Measurements from ENCODE around the gene CCNE1. TPM values are rescaled to one million over a fixed set of nuclear protein-coding genes. Genes with fewer than 3 reads are reported as not detected.

The CCNE1 gene
- total and polyA plus RNA-seq, 4 donors, result 0.49 to 1.6 (median 0.84) TPM

DNA sequence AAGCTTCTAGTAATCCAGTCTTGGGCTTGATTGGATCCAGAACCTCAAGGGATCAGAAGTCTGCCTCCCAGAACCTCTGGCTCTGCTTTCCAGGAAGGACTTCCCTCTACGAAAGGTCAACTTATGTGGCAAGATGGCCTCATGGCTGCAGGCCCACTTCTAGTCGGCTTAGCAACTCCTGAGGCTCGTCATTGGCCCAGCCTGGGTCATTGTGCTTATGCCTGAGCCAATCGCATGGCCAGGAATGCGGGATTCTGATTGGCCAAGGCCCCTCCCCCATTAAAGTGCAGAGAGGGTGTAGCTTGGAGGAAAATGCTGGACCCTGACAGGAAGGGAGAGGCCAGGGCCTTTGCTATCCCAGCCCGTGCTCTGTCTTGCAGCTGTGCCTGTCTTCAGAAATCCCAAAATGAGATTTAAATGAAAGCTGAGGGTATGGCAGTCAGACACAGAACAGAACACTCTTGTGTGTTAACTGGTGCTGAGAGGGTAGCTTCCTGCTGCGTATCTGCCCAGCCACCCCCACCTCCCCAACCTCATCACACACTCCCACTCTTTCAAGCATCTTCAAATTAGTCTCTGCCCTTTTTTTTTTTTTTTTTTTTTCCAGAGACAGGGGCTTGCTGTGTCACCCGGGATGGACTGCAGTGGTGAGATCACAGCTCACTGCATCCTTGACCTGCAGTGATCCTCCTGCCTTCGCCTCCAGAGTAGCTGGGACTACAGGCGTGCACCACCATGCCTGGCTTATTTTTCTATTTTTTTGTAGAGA is 5.5 kb upstream of the CCNE1 start:
- intact Hi-C loops (cut with DNase I), result no loop called here
- H3K4me1 ChIP-seq (ENCODE audit: control insufficient read depth in 1 of 2, insufficient read depth in 2 of 2, low read length in 2 of 2), result no peaks in the 10 kb centered on the region
- DNase-seq (peak; percentile 68 to 81), ATAC-seq (ENCODE audit: low FRiP score) (peak; percentile 68)
- no peak overlapping the region for H3K4me3 ChIP-seq (ENCODE audit: low read length in 2 of 2)
- no peaks in the 10 kb centered on the region for H3K9me3 ChIP-seq (ENCODE audit: control insufficient read depth, low read length)
- no peaks in the 10 kb centered on the region for H3K36me3 ChIP-seq (ENCODE audit: control insufficient read depth in 1 of 2, insufficient read depth in 2 of 2, low read length in 1 of 2)
- H3K27ac ChIP-seq (ENCODE audit: low read depth in 1 of 2, low read length in 2 of 2), result no peak overlapping the region
- WGBS, 2 donors, result 85 to 87% methylated on average over 10 of the region's 10 CpGs
- no peaks in the 10 kb centered on the region for H3K27me3 ChIP-seq (ENCODE audit: control insufficient read depth in 1 of 2, insufficient read depth in 2 of 2, low read length in 1 of 2)

- H3K9me3 ChIP-seq (ENCODE audit: control insufficient read depth, low read length), result no peaks in the 10 kb centered on the region
- H3K4me1 ChIP-seq (ENCODE audit: control insufficient read depth in 1 of 2, insufficient read depth in 2 of 2, low read length in 2 of 2), result no peaks in the 10 kb centered on the region
- H3K4me3 ChIP-seq (ENCODE audit: low read length in 2 of 2), result no peak overlapping the region
- H3K27ac ChIP-seq (ENCODE audit: low read depth in 1 of 2, low read length in 2 of 2), result no peak overlapping the region
- peak in 1 of 2 donors; percentile 58 for DNase-seq
- no peaks in the 10 kb centered on the region for H3K27me3 ChIP-seq (ENCODE audit: control insufficient read depth in 1 of 2, insufficient read depth in 2 of 2, low read length in 1 of 2)
- 78 to 85% methylated on average over 6 of the region's 6 CpGs for WGBS, 2 donors
- ATAC-seq (ENCODE audit: low FRiP score), result no peak
- H3K36me3 ChIP-seq (ENCODE audit: control insufficient read depth in 1 of 2, insufficient read depth in 2 of 2, low read length in 1 of 2), result no peaks in the 10 kb centered on the region
- intact Hi-C loops (cut with DNase I), result no loop called here
Measured at GRCh38 chr19:29807178-29807577, 4.6 kb upstream of the CCNE1 start.

- no peaks in the 10 kb centered on the region for H3K36me3 ChIP-seq (ENCODE audit: control insufficient read depth in 1 of 2, insufficient read depth in 2 of 2, low read length in 1 of 2)
- H3K4me1 ChIP-seq (ENCODE audit: control insufficient read depth in 1 of 2, insufficient read depth in 2 of 2, low read length in 2 of 2), result no peaks in the 10 kb centered on the region
- ATAC-seq (ENCODE audit: low FRiP score) (no peak), DNase-seq (peak in 1 of 2 donors; percentile 58)
- no peaks in the 10 kb centered on the region for H3K27me3 ChIP-seq (ENCODE audit: control insufficient read depth in 1 of 2, insufficient read depth in 2 of 2, low read length in 1 of 2)
- H3K27ac ChIP-seq (ENCODE audit: low read depth in 1 of 2, low read length in 2 of 2), result no peak overlapping the region
- WGBS, 2 donors, result 93 to 94% methylated on average over 8 of the region's 8 CpGs
- no peak overlapping the region for H3K4me3 ChIP-seq (ENCODE audit: low read length in 2 of 2)
- intact Hi-C loops (cut with DNase I), result no loop called here
- H3K9me3 ChIP-seq (ENCODE audit: control insufficient read depth, low read length), result no peaks in the 10 kb centered on the region
Measured at GRCh38 chr19:29807870-29808405, 3.9 kb upstream of the CCNE1 start.

DNA sequence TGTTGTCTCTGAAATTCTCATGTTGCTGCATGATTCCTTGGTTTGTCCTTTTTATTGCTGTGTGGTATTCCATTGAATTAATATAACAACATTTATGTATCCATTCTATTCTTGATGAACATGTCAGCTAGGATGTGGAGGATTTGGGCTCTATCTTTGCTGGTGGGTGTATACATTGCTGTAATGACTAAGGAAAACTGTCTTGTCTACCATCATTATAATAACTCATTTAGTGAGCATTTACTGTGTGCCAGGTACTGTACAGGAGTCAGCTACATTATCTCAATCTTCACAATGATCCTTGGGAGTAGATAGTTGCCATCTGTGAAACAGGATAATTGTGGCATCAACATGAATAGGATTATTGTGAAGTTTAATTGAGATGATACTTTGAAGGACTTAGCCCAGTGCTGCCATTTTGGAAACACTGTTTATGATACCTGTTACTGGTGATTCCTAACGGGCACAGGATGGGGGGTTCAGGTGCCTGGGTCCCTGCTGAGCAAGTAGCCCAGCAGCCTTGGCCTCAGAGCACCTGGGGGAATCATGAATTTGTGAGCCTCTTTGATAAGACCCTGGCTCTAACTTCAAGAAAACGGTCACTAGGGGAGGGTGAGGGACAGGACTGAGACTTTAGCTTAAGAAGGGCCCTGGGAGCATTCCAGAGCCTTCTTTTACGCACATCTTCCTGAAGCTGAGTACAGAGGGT is 1.8 kb upstream of the CCNE1 start:
- Histone ChIP-seq H3K27ac (ENCODE audit: low read depth in 1 of 2, low read length in 2 of 2) (no peak overlapping the region), H3K9me3 (ENCODE audit: control insufficient read depth, low read length) (no peaks in the 10 kb centered on the region), H3K27me3 (ENCODE audit: control insufficient read depth in 1 of 2, insufficient read depth in 2 of 2, low read length in 1 of 2) (no peaks in the 10 kb centered on the region), H3K36me3 (ENCODE audit: control insufficient read depth in 1 of 2, insufficient read depth in 2 of 2, low read length in 1 of 2) (no peaks in the 10 kb centered on the region), H3K4me1 (ENCODE audit: control insufficient read depth in 1 of 2, insufficient read depth in 2 of 2, low read length in 2 of 2) (no peaks in the 10 kb centered on the region), H3K4me3 (ENCODE audit: low read length in 2 of 2) (no peak overlapping the region)
- no peak for ATAC-seq (ENCODE audit: low FRiP score)
- 81 to 90% methylated on average over 3 of the region's 3 CpGs for WGBS, 2 donors
- peak in 1 of 2 donors; percentile 23 for DNase-seq
- intact Hi-C loops (cut with DNase I), result loop anchor here (1.0 to 5.0 kb wide), 3 partner anchors 35 to 132 kb away; partner anchors contain the start of gene URI1 (in 1 of the 2)

- intact Hi-C loops (cut with DNase I), result loop anchor here (1.0 to 5.0 kb wide), 3 partner anchors 35 to 132 kb away; partner anchors contain the start of gene URI1 (in 1 of the 2)
- no peaks in the 10 kb centered on the region for H3K4me1 ChIP-seq (ENCODE audit: control insufficient read depth in 1 of 2, insufficient read depth in 2 of 2, low read length in 2 of 2)
- H3K27ac ChIP-seq (ENCODE audit: low read depth in 1 of 2, low read length in 2 of 2), result no peak overlapping the region
- no peak for ATAC-seq (ENCODE audit: low FRiP score)
- 86 to 92% methylated on average over 4 of the region's 4 CpGs for WGBS, 2 donors
- DNase-seq, result peak in 1 of 2 donors; percentile 43
- H3K27me3 ChIP-seq (ENCODE audit: control insufficient read depth in 1 of 2, insufficient read depth in 2 of 2, low read length in 1 of 2), result no peaks in the 10 kb centered on the region
- no peaks in the 10 kb centered on the region for H3K36me3 ChIP-seq (ENCODE audit: control insufficient read depth in 1 of 2, insufficient read depth in 2 of 2, low read length in 1 of 2)
- H3K9me3 ChIP-seq (ENCODE audit: control insufficient read depth, low read length), result no peaks in the 10 kb centered on the region
- no peak overlapping the region for H3K4me3 ChIP-seq (ENCODE audit: low read length in 2 of 2)
Measured at GRCh38 chr19:29810504-29810871, 1.3 kb upstream of the CCNE1 start.

DNA sequence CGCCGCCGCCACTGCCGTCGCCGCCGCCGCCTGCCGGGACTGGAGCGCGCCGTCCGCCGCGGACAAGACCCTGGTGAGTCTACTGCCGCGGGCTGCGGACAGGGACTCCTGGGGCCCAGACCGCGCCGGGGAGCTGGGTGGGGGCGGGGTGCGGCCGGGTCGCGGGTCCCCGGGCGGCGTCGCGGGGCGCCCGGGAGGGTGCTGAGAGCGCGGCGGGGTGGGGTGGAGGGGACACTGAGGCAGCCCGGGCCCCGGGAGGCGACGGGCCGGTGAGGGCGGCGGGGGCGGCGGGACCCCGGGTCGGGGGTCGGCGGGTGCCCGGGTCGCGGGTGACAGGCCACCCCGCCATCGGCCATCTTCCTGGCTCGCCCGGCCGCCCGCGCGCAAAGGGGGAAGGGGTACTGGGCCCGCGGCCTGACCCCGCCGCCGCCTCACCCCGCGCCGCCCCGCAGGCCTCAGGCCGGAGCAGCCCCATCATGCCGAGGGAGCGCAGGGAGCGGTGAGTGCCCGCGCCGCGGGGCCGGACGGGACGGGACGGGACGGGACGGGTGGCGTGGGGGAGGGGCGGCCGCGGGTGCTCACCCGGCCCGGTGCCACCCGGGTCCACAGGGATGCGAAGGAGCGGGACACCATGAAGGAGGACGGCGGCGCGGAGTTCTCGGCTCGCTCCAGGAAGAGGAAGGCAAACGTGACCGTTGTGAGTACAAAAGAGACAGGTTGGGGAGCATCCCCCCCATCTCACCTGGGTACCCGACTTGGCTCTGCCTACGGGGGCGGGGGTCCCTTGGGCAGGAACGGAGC is 489 bp downstream of the CCNE1 start:
- Histone ChIP-seq H3K4me1 (ENCODE audit: control insufficient read depth in 1 of 2, insufficient read depth in 2 of 2, low read length in 2 of 2) (no peaks in the 10 kb centered on the region), H3K27me3 (ENCODE audit: control insufficient read depth in 1 of 2, insufficient read depth in 2 of 2, low read length in 1 of 2) (no peaks in the 10 kb centered on the region), H3K4me3 (ENCODE audit: low read length in 2 of 2) (peak overlapping the region; percentile 76 to 89), H3K9me3 (ENCODE audit: control insufficient read depth, low read length) (no peaks in the 10 kb centered on the region), H3K36me3 (ENCODE audit: control insufficient read depth in 1 of 2, insufficient read depth in 2 of 2, low read length in 1 of 2) (no peaks in the 10 kb centered on the region), H3K27ac (ENCODE audit: low read depth in 1 of 2, low read length in 2 of 2) (no peak overlapping the region)
- 2 to 5% methylated on average over 45 to 104 of the region's 104 CpGs for WGBS, 2 donors
- ATAC-seq (ENCODE audit: low FRiP score), result no peak
- intact Hi-C loops (cut with DNase I), result loop anchor here (5.0 kb wide), 2 partner anchors 35 to 130 kb away; partner anchors contain the start of gene URI1 (in 1 of the 2)
- peak; percentile 52 to 80 for DNase-seq

DNA sequence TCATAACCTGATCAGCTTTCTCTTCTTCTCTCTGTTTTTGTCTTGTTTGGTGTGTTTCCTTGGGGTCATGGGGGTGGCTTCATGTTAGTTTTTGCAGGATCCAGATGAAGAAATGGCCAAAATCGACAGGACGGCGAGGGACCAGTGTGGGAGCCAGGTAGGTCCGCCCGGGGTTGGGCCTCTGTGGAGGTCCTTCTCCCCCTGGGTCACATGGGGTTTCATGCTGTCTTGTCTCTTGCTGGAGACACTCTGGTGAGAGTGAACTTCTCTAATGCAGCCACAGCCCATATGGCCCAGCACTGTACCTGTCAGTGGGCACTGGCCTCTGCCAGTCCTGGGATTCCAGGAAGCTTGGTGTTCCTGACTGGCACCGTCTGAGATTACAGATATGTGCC is 1.1 kb downstream of the CCNE1 start:
- H3K4me3 ChIP-seq (ENCODE audit: low read length in 2 of 2), result no peak overlapping the region
- intact Hi-C loops (cut with DNase I), result loop anchor here (5.0 kb wide), 2 partner anchors 34 to 129 kb away; partner anchors contain the start of gene URI1 (in 1 of the 2)
- no peaks in the 10 kb centered on the region for H3K4me1 ChIP-seq (ENCODE audit: control insufficient read depth in 1 of 2, insufficient read depth in 2 of 2, low read length in 2 of 2)
- H3K36me3 ChIP-seq (ENCODE audit: control insufficient read depth in 1 of 2, insufficient read depth in 2 of 2, low read length in 1 of 2), result no peaks in the 10 kb centered on the region
- H3K9me3 ChIP-seq (ENCODE audit: control insufficient read depth, low read length), result no peaks in the 10 kb centered on the region
- ATAC-seq (ENCODE audit: low FRiP score), result no peak
- H3K27ac ChIP-seq (ENCODE audit: low read depth in 1 of 2, low read length in 2 of 2), result no peak overlapping the region
- WGBS, 2 donors, result 86 to 87% methylated on average over 6 of the region's 6 CpGs
- H3K27me3 ChIP-seq (ENCODE audit: control insufficient read depth in 1 of 2, insufficient read depth in 2 of 2, low read length in 1 of 2), result no peaks in the 10 kb centered on the region
- DNase-seq, result peak in 1 of 2 donors; percentile 50

- WGBS, 2 donors, result 94 to 96% methylated on average over 6 of the region's 6 CpGs
- intact Hi-C loops (cut with DNase I), result loop anchor here (5.0 kb wide), 2 partner anchors 34 to 129 kb away; partner anchors contain the start of gene URI1 (in 1 of the 2)
- H3K4me3 ChIP-seq (ENCODE audit: low read length in 2 of 2), result no peak overlapping the region
- ATAC-seq (ENCODE audit: low FRiP score), result no peak
- H3K27me3 ChIP-seq (ENCODE audit: control insufficient read depth in 1 of 2, insufficient read depth in 2 of 2, low read length in 1 of 2), result no peaks in the 10 kb centered on the region
- no peak overlapping the region for H3K27ac ChIP-seq (ENCODE audit: low read depth in 1 of 2, low read length in 2 of 2)
- DNase-seq, result peak in 1 of 2 donors; percentile 32
- no peaks in the 10 kb centered on the region for H3K4me1 ChIP-seq (ENCODE audit: control insufficient read depth in 1 of 2, insufficient read depth in 2 of 2, low read length in 2 of 2)
- no peaks in the 10 kb centered on the region for H3K9me3 ChIP-seq (ENCODE audit: control insufficient read depth, low read length)
- H3K36me3 ChIP-seq (ENCODE audit: control insufficient read depth in 1 of 2, insufficient read depth in 2 of 2, low read length in 1 of 2), result no peaks in the 10 kb centered on the region
Measured at GRCh38 chr19:29813642-29814041, 1.9 kb downstream of the CCNE1 start.
